GM12875 (cell line): ENCODE data around the gene C1GALT1.

Source experiments
- H3K4me3 ChIP-seq: one replicate; pipeline ENCODE4 v1.5.1; 2011; ENCODE audit warnings: low read depth, low read length, control low read depth
- CTCF ChIP-seq: IDR thresholded peaks from 2 replicates; pipeline ENCODE4 v1.5.1; 2011; ENCODE audit warnings: low read depth, mild to moderate bottlenecking, control low read depth, inconsistent platforms, low read length, moderate library complexity, borderline replicate concordance; ENCODE audit not compliant: insufficient read depth

The C1GALT1 gene

GRCh38 chr7:7254908-7255307, 72.6 kb downstream of the C1GALT1 start:
- TF ChIP-seq CTCF = no peak
- no peak overlapping the region for H3K4me3 ChIP-seq

- no peak for TF ChIP-seq CTCF
- no peak overlapping the region for H3K4me3 ChIP-seq
These were observed 74.5 kb downstream of the C1GALT1 start for GRCh38 chr7:7256731-7257274.

GRCh38 chr7:7257899-7258692, 75.8 kb downstream of the C1GALT1 start:
- no peak for TF ChIP-seq CTCF
- H3K4me3 ChIP-seq = no peak overlapping the region

- no peak overlapping the region for H3K4me3 ChIP-seq
These were observed 79.5 kb downstream of the C1GALT1 start for GRCh38 chr7:7261863-7262262.

GRCh38 chr7:7263297-7264230, 81.2 kb downstream of the C1GALT1 start:
- no peak for TF ChIP-seq CTCF
- H3K4me3 ChIP-seq = no peak overlapping the region

More at GRCh38 chr7:7261863-7262262, 79.5 kb downstream of the C1GALT1 start:
- no peak for TF ChIP-seq CTCF

- no peak for TF ChIP-seq CTCF
- no peak overlapping the region for H3K4me3 ChIP-seq
These were observed 82.1 kb downstream of the C1GALT1 start for GRCh38 chr7:7264306-7265040.
